Measurements from ENCODE around the gene HPSE2.

DNA sequence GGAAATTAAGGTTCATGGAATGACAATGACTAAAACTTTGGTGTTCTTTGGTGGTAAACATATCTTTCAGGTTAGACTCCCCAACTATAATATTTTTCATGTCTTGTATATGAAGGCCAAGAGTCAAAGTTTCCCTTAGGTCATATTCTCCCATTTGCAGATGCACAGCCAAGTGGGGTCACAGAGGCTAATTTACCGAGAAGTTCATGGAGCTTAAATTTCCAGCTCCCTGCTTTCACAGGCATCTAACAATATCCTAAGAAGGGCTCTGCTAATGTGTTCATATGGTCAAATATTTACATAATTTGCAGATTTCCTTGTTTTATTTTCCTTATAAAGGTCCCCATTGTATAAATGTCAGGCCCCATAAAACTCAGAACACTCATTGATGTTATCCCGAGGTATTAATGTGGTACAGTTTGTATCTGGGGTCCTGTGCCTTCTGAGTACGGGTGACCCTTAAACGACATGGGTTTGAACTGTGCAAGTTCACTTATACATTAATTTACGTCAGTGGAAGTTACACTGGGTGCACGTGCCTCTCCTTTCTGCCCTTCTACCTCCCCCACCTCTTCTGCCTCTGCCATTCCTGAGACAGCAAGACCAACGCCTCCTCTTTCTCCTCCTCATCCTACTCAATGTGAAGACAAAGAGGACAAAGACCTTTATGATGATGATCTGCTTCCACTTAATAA is 603.0 kb downstream of the HPSE2 start:
- TF ChIP-seq, protein P1, sequence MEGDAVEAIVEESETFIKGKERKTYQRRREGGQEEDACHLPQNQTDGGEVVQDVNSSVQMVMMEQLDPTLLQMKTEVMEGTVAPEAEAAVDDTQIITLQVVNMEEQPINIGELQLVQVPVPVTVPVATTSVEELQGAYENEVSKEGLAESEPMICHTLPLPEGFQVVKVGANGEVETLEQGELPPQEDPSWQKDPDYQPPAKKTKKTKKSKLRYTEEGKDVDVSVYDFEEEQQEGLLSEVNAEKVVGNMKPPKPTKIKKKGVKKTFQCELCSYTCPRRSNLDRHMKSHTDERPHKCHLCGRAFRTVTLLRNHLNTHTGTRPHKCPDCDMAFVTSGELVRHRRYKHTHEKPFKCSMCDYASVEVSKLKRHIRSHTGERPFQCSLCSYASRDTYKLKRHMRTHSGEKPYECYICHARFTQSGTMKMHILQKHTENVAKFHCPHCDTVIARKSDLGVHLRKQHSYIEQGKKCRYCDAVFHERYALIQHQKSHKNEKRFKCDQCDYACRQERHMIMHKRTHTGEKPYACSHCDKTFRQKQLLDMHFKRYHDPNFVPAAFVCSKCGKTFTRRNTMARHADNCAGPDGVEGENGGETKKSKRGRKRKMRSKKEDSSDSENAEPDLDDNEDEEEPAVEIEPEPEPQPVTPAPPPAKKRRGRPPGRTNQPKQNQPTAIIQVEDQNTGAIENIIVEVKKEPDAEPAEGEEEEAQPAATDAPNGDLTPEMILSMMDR (IDR thresholded peaks at IDR 0.05) = no peak
- TF ChIP-seq POLR2AphosphoS5 (IDR thresholded peaks at IDR 0.05; ENCODE audit: low read depth, low read length) (no peak), TCF7L2 (IDR thresholded peaks at IDR 0.05; ENCODE audit: low read depth, low read length) (no peak), SIN3A (IDR thresholded peaks at IDR 0.05; ENCODE audit: borderline replicate concordance, insufficient read depth, low read depth, low read length) (no peak)
- TF ChIP-seq, protein P2, sequence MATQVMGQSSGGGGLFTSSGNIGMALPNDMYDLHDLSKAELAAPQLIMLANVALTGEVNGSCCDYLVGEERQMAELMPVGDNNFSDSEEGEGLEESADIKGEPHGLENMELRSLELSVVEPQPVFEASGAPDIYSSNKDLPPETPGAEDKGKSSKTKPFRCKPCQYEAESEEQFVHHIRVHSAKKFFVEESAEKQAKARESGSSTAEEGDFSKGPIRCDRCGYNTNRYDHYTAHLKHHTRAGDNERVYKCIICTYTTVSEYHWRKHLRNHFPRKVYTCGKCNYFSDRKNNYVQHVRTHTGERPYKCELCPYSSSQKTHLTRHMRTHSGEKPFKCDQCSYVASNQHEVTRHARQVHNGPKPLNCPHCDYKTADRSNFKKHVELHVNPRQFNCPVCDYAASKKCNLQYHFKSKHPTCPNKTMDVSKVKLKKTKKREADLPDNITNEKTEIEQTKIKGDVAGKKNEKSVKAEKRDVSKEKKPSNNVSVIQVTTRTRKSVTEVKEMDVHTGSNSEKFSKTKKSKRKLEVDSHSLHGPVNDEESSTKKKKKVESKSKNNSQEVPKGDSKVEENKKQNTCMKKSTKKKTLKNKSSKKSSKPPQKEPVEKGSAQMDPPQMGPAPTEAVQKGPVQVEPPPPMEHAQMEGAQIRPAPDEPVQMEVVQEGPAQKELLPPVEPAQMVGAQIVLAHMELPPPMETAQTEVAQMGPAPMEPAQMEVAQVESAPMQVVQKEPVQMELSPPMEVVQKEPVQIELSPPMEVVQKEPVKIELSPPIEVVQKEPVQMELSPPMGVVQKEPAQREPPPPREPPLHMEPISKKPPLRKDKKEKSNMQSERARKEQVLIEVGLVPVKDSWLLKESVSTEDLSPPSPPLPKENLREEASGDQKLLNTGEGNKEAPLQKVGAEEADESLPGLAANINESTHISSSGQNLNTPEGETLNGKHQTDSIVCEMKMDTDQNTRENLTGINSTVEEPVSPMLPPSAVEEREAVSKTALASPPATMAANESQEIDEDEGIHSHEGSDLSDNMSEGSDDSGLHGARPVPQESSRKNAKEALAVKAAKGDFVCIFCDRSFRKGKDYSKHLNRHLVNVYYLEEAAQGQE (IDR thresholded peaks at IDR 0.05; ENCODE audit: insufficient read depth in 1 of 2, low read depth in 2 of 2, low read length in 1 of 2) = no peak
